CD4-positive, alpha-beta T cell (primary cell): ENCODE measurements around the gene WDPCP. TPM values are rescaled to one million over a fixed set of nuclear protein-coding genes. Genes with fewer than 3 reads are reported as not detected.

Source experiments
- ATAC-seq: fragments of 200-7000 bp; cut with Tn5 transposase; one replicate; pipeline ENCODE4 v1.10.0; 2022; ENCODE audit warnings: mild to moderate bottlenecking; ENCODE audit not compliant: poor library complexity
- CTCF ChIA-PET: fragments of 350-600 bp; sonication (Branson Sonifier 250); formaldehyde crosslinking; loops from one replicate; lab custom pipeline; 2021; ENCODE audit warnings: antibody characterized with exemption, inconsistent platforms; lab: Charles Lee
- POLR2A ChIA-PET: fragments of 350-600 bp; sonication (Branson Sonifier 250); formaldehyde crosslinking; loops from one replicate; lab custom pipeline; 2021; ENCODE audit warnings: antibody characterized with exemption, inconsistent platforms; lab: Charles Lee
- DNase-seq, 14 experiments: peaks; one replicate each; pipeline ENCODE4 v3.0.0-alpha.2; 2013 to 2020; ENCODE audit warnings: mixed read lengths in 2 of 14
- H3K27ac ChIP-seq, 2 donors: one replicate each; pipeline versions ENCODE4 v1.5.1 to v1.7.0; 2013; ENCODE audit warnings: low read length in 2 of 2, low read depth in 1 of 2, mild to moderate bottlenecking in 1 of 2
- H3K27me3 ChIP-seq, 2 experiments: 1 replicate in 1 of 2; 2 replicates in 1 of 2; pipeline versions ENCODE4 v1.6.1 to v1.7.0; 2013; ENCODE audit warnings: low read length in 2 of 2, control low read depth in 1 of 2, mild to moderate bottlenecking in 1 of 2, moderate library complexity in 1 of 2; ENCODE audit not compliant: insufficient read depth in 2 of 2, control insufficient read depth in 1 of 2
- H3K36me3 ChIP-seq: one replicate; pipeline ENCODE4 v1.6.1; 2013; ENCODE audit warnings: low read length, control low read depth; ENCODE audit not compliant: insufficient read depth
- H3K4me1 ChIP-seq: one replicate; pipeline ENCODE4 v1.6.1; 2013; ENCODE audit warnings: low read length, control low read depth; ENCODE audit not compliant: insufficient read depth
- H3K4me3 ChIP-seq: one replicate; pipeline ENCODE4 v1.5.1; 2013; ENCODE audit warnings: mild to moderate bottlenecking, low read length, moderate library complexity
- H3K9me3 ChIP-seq, 2 experiments: 1 replicate in 1 of 2; 2 replicates in 1 of 2; pipeline versions ENCODE4 v1.6.1 to v1.7.0; 2013; ENCODE audit warnings: low read length in 2 of 2, mild to moderate bottlenecking in 2 of 2, control low read depth in 1 of 2, moderate library complexity in 1 of 2; ENCODE audit not compliant: control insufficient read depth in 1 of 2, insufficient read depth in 1 of 2
- H3K27ac Mint-ChIP-seq: one replicate; pipeline ENCODE4 v1.8.0; 2020; ENCODE audit warnings: mixed read lengths
- H3K27me3 Mint-ChIP-seq: one replicate; pipeline ENCODE4 v1.8.0; 2021; ENCODE audit warnings: mixed read lengths
- H3K36me3 Mint-ChIP-seq: one replicate; pipeline ENCODE4 v1.8.0; 2021; ENCODE audit warnings: low read depth, mixed read lengths
- H3K4me1 Mint-ChIP-seq: one replicate; pipeline ENCODE4 v1.8.0; 2021; ENCODE audit warnings: low read depth, mixed read lengths
- H3K4me3 Mint-ChIP-seq: one replicate; pipeline ENCODE4 v1.8.0; 2020; ENCODE audit warnings: mild to moderate bottlenecking, mixed read lengths
- H3K9me3 Mint-ChIP-seq: one replicate; pipeline ENCODE4 v1.8.0; 2020; ENCODE audit warnings: mixed read lengths
- intact Hi-C, 2 experiments: fragments of 100-400 bp; cut with DNase I in 1 of 2; cut with micrococcal nuclease in 1 of 2; formaldehyde crosslinking; loops; one replicate each; pipeline versions ENCODE4 v1.15.1 to v1.9.0; 2023 to 2025; cut with DNase I, micrococcal nuclease
- total RNA-seq, 174 experiments: library from RNA in 2 of 174; stranded (reverse) in 2 of 174; gene quantifications; one replicate each; pipeline ENCODE4 v1.2.3 and lab custom pipeline; 2021 to 2026
- TF ChIP-seq, protein P1 (sequence below): fragments of 200-600 bp; IDR thresholded peaks from one replicate; pipeline ENCODE4 v1.8.0; 2022; ENCODE audit warnings: antibody characterized with exemption, mild to moderate bottlenecking

Gene WDPCP
- total RNA-seq, 2 experiments from 2014 or later: 8.7 to 9.9 TPM

GRCh38 chr2:63589148-63589958 is 1.1 kb upstream of the WDPCP start:
- H3K27me3 Mint-ChIP-seq: no peaks in the 10 kb centered on the region
- peaks cover 63% of the 10 kb centered on the region for H3K4me1 Mint-ChIP-seq
- H3K27me3 ChIP-seq: no peaks in the 10 kb centered on the region
- ATAC-seq (no peak), DNase-seq (peak in 3 of 14 experiments; percentile 24 to 31 (median 25))
- POLR2A ChIA-PET: interaction anchor here (0.6 to 3.5 kb wide), 16 partner anchors 11 to 1638 kb away, joined by 3 to 51 read pairs (median 5); partner anchors contain the start of genes ACTR2, AFTPH, CEP68 and EHBP1
- TF ChIP-seq, protein P1, sequence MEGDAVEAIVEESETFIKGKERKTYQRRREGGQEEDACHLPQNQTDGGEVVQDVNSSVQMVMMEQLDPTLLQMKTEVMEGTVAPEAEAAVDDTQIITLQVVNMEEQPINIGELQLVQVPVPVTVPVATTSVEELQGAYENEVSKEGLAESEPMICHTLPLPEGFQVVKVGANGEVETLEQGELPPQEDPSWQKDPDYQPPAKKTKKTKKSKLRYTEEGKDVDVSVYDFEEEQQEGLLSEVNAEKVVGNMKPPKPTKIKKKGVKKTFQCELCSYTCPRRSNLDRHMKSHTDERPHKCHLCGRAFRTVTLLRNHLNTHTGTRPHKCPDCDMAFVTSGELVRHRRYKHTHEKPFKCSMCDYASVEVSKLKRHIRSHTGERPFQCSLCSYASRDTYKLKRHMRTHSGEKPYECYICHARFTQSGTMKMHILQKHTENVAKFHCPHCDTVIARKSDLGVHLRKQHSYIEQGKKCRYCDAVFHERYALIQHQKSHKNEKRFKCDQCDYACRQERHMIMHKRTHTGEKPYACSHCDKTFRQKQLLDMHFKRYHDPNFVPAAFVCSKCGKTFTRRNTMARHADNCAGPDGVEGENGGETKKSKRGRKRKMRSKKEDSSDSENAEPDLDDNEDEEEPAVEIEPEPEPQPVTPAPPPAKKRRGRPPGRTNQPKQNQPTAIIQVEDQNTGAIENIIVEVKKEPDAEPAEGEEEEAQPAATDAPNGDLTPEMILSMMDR: no peak
- H3K4me1 ChIP-seq: peaks cover 19% of the 10 kb centered on the region
- H3K36me3 ChIP-seq: peaks cover 17% of the 10 kb centered on the region
- CTCF ChIA-PET: interaction anchor here (1.2 to 1.4 kb wide), 2 partner anchors 269 to 1162 kb away, joined by 3 read pairs; no protein-coding TSS in a partner anchor
- H3K4me3 ChIP-seq: peak overlapping the region; percentile 96
- no peaks in the 10 kb centered on the region for H3K9me3 Mint-ChIP-seq
- H3K4me3 Mint-ChIP-seq: peak overlapping the region; percentile 93
- H3K9me3 ChIP-seq: no peaks in the 10 kb centered on the region
- intact Hi-C loops: loop anchor here (2.0 to 5.0 kb wide), 8 partner anchors 251 to 1697 kb away; partner anchors contain the start of genes UGP2 (in 2 of the 2), ACTR2 (in 1 of the 2), B3GNT2 (in 1 of the 2) and EHBP1 (in 1 of the 2)
- H3K27ac ChIP-seq: peak overlapping the region; percentile 76 to 95
- peak overlapping the region; percentile 87 for H3K27ac Mint-ChIP-seq
- H3K36me3 Mint-ChIP-seq: peaks cover 42% of the 10 kb centered on the region

GRCh38 chr2:63587814-63588384 is 378 bp downstream of the WDPCP start:
- Histone ChIP-seq H3K27me3 (no peaks in the 10 kb centered on the region), H3K4me3 (peak overlapping the region; percentile 96), H3K27ac (peak overlapping the region; percentile 76 to 95), H3K36me3 (peaks cover 5% of the 10 kb centered on the region), H3K4me1 (peaks cover 19% of the 10 kb centered on the region), H3K9me3 (no peaks in the 10 kb centered on the region)
- TF ChIP-seq, protein P1: no peak
- Mint-ChIP-seq H3K36me3 (peaks cover 28% of the 10 kb centered on the region), H3K27ac (peak overlapping the region; percentile 87), H3K9me3 (no peaks in the 10 kb centered on the region), H3K4me3 (peak overlapping the region; percentile 93), H3K4me1 (peaks cover 54% of the 10 kb centered on the region), H3K27me3 (no peaks in the 10 kb centered on the region)
- DNase-seq (no peak), ATAC-seq (no peak)
- intact Hi-C loops: loop anchor here (1.0 to 5.0 kb wide), 9 partner anchors 253 to 1696 kb away; partner anchors contain the start of genes UGP2 (in 2 of the 2), ACTR2 (in 1 of the 2), B3GNT2 (in 1 of the 2) and EHBP1 (in 1 of the 2)
- ChIA-PET CTCF (interaction anchor here (0.9 to 1.4 kb wide), 4 partner anchors 253 to 1163 kb away, joined by 3 to 6 read pairs (median 3); no protein-coding TSS in a partner anchor), POLR2A (interaction anchor here (1.0 to 3.5 kb wide), 15 partner anchors 10 to 1640 kb away, joined by 3 to 51 read pairs (median 5); partner anchors contain the start of genes ACTR2, AFTPH, CEP68 and RAB1A)

- Mint-ChIP-seq H3K27me3 (no peaks in the 10 kb centered on the region), H3K4me1 (peaks cover 29% of the 10 kb centered on the region), H3K27ac (no peak overlapping the region), H3K36me3 (no peaks in the 10 kb centered on the region), H3K4me3 (no peak overlapping the region), H3K9me3 (no peaks in the 10 kb centered on the region)
- ChIA-PET POLR2A (no interaction called here), CTCF (interaction anchor here (0.6 kb wide), 1 partner anchor 1540 kb away, joined by 3 read pairs; no protein-coding TSS in a partner anchor)
- H3K27me3 ChIP-seq: no peaks in the 10 kb centered on the region
- ATAC-seq (no peak), DNase-seq (no peak)
- no peaks in the 10 kb centered on the region for H3K9me3 ChIP-seq
- no peak overlapping the region for H3K4me3 ChIP-seq
- no peak overlapping the region for H3K27ac ChIP-seq
- no peaks in the 10 kb centered on the region for H3K36me3 ChIP-seq
- intact Hi-C loops: no loop called here
- TF ChIP-seq, protein P1: no peak
- peaks cover 5% of the 10 kb centered on the region for H3K4me1 ChIP-seq
Measured at GRCh38 chr2:63582873-63583272, 5.4 kb downstream of the WDPCP start.
